Measurements from ENCODE around the gene IL4. TPM values are rescaled to one million over a fixed set of nuclear protein-coding genes. Genes with fewer than 3 reads are reported as not detected.

IL4 gene
- total and polyA plus RNA-seq, 9 of the 15 experiments (the other 6 are each of a cell fraction or from before 2014, with no cell fraction given) = 0.22 to 0.62 TPM; not detected in 7

GRCh38 chr5:132662004-132662401 lies 11.8 kb upstream of the IL4 start:
- FAIRE-seq = no peak
- H3K9me1 ChIP-seq (ENCODE audit: control insufficient read depth, insufficient read depth, low read length) = no peaks in the 10 kb centered on the region
- no peaks in the 10 kb centered on the region for H4K20me1 ChIP-seq (replicated peaks; ENCODE audit: control insufficient read depth, insufficient read depth, low read length)
- WGBS (ENCODE audit: insufficient coverage, low coverage, missing lambda C conversion rate) = 92% methylated on average over 9 of the region's 9 CpGs
- ATAC-seq = no peak
- POLR2A ChIA-PET = interaction anchor here (0.6 to 1.0 kb wide), 4 partner anchors 8 to 226 kb away, joined by 3 to 5 read pairs (median 4); no protein-coding TSS in a partner anchor
- peak overlapping the region; percentile 94 for H2AFZ ChIP-seq (ENCODE audit: low read depth, low read length)
- intact Hi-C loops (cut with micrococcal nuclease) = loop anchor here (5.0 kb wide), 2 partner anchors 75 to 160 kb away; partner anchors contain the start of gene KIF3A
- TF ChIP-seq CAMTA2 (CRISPR knock-in tag; conservative IDR thresholded peaks at IDR 0.05) (0 out of 2 replicates have a peak, but pooled peaks have one; percentile 33), ZNF140 (CRISPR knock-in tag; IDR thresholded peaks at IDR 0.05) (no peak)
- no peaks in the 10 kb centered on the region for H3K79me2 ChIP-seq (ENCODE audit: control insufficient read depth, insufficient read depth, low read length)
- H3K9ac ChIP-seq (ENCODE audit: insufficient read depth in 1 of 2, low read depth in 2 of 2, low read length in 2 of 2) = no peak overlapping the region; a peak in 1 of 4 replicates
- CTCF ChIA-PET (ENCODE audit: low intra/inter-chr PET ratio) = interaction anchor here (1.8 kb wide), 1 partner anchor 158 kb away, joined by 5 read pairs; no protein-coding TSS in a partner anchor
- no TSS peak for BruUV-seq (replicated peaks)
- no peaks in the 10 kb centered on the region for H3K27me3 ChIP-seq (ENCODE audit: control insufficient read depth in 2 of 2, insufficient read depth in 2 of 2, low read length in 2 of 2)
- no peak overlapping the region for H3K4me3 ChIP-seq
- DNase-seq (ENCODE audit: extremely low read depth in 1 of 4, low spot score in 3 of 4) = no peak
- H3K27ac ChIP-seq (ENCODE audit: extremely low read depth, low read depth, low read length) = no peak overlapping the region
- H3K4me1 ChIP-seq (replicated peaks in 1 of 2; ENCODE audit: control insufficient read depth in 2 of 2, insufficient read depth in 2 of 2, low read length in 2 of 2) = peaks cover 61 to 71% of the 10 kb centered on the region in 2 experiments
- in situ Hi-C loops (cut with MboI) = no loop called here
- H3K36me3 ChIP-seq (ENCODE audit: control insufficient read depth, insufficient read depth, low read length) = no peaks in the 10 kb centered on the region
- H3K9me3 ChIP-seq (replicated peaks; ENCODE audit: control insufficient read depth, insufficient read depth, low read depth, low read length) = no peaks in the 10 kb centered on the region
- H3K4me2 ChIP-seq (ENCODE audit: insufficient read depth, low read length) = no peak overlapping the region

GRCh38 chr5:132662925-132663770 lies 10.6 kb upstream of the IL4 start:
- Histone ChIP-seq H3K36me3 (ENCODE audit: control insufficient read depth, insufficient read depth, low read length) (no peaks in the 10 kb centered on the region), H3K9me1 (ENCODE audit: control insufficient read depth, insufficient read depth, low read length) (no peaks in the 10 kb centered on the region), H3K79me2 (ENCODE audit: control insufficient read depth, insufficient read depth, low read length) (no peaks in the 10 kb centered on the region), H3K9ac (ENCODE audit: insufficient read depth in 1 of 2, low read depth in 2 of 2, low read length in 2 of 2) (peak overlapping the region; percentile 58 to 81), H3K27me3 (ENCODE audit: control insufficient read depth in 2 of 2, insufficient read depth in 2 of 2, low read length in 2 of 2) (no peaks in the 10 kb centered on the region), H4K20me1 (replicated peaks; ENCODE audit: control insufficient read depth, insufficient read depth, low read length) (no peaks in the 10 kb centered on the region), H3K9me3 (replicated peaks; ENCODE audit: control insufficient read depth, insufficient read depth, low read depth, low read length) (no peaks in the 10 kb centered on the region), H3K27ac (ENCODE audit: extremely low read depth, low read depth, low read length) (peak overlapping the region; percentile 81), H2AFZ (ENCODE audit: low read depth, low read length) (peak overlapping the region; percentile 94), H3K4me3 (no peak overlapping the region), H3K4me2 (ENCODE audit: insufficient read depth, low read length) (peak overlapping the region; percentile 61), H3K4me1 (replicated peaks in 1 of 2; ENCODE audit: control insufficient read depth in 2 of 2, insufficient read depth in 2 of 2, low read length in 2 of 2) (peaks cover 63 to 81% of the 10 kb centered on the region in 2 experiments)
- FAIRE-seq (peak; percentile 72), DNase-seq (ENCODE audit: extremely low read depth in 1 of 4, low spot score in 3 of 4) (peak; percentile 63 to 71 (median 65)), ATAC-seq (peak; percentile 58)
- ChIA-PET CTCF (ENCODE audit: low intra/inter-chr PET ratio) (no interaction called here), POLR2A (interaction anchor here (0.9 to 2.5 kb wide), 6 partner anchors 11 to 167 kb away, joined by 3 to 12 read pairs (median 4); partner anchors contain the start of genes IL4 and SHROOM1)
- no TSS peak for BruUV-seq (replicated peaks)
- in situ Hi-C loops (cut with MboI) = no loop called here
- intact Hi-C loops (cut with micrococcal nuclease) = loop anchor here (5.0 kb wide), 2 partner anchors 74 to 159 kb away; partner anchors contain the start of gene KIF3A
- 43% methylated on average over 25 of the region's 25 CpGs for WGBS (ENCODE audit: insufficient coverage, low coverage, missing lambda C conversion rate)
- no peak for TF ChIP-seq POU5F1 (IDR thresholded peaks at IDR 0.05; ENCODE audit: borderline replicate concordance, low read depth, low read length, partially characterized antibody)
- peak in 1 of 2 experiments; percentile 54; a peak in 1 of 4 replicates for TF ChIP-seq FOXA3 (CRISPR knock-in tag; conservative IDR thresholded peaks at IDR 0.05 in 1 of 2, IDR thresholded peaks at IDR 0.05 in 1 of 2)
- TF ChIP-seq ZNF830 (CRISPR knock-in tag; IDR thresholded peaks at IDR 0.05) = peak; percentile 43; the same call in 1 of the 2 replicates
- no peak for TF ChIP-seq MLLT1 (IDR thresholded peaks at IDR 0.05)
- no peak for TF ChIP-seq KLF10 (CRISPR knock-in tag; IDR thresholded peaks at IDR 0.05)
- no peak for TF ChIP-seq ZNF41 (CRISPR knock-in tag; conservative IDR thresholded peaks at IDR 0.05)
- TF ChIP-seq ZNF668 (CRISPR knock-in tag; IDR thresholded peaks at IDR 0.05) = peak; percentile 41; the same call in 1 of the 2 replicates

All from K562 (cell line).